OCI-M1 (cell line): ENCODE data around the gene CRB1.

Experiments
- DNase-seq: peaks from one replicate; lab custom pipeline; 2025; lab: John Stamatoyannopoulos, UW

Gene CRB1

GRCh38 chr1:197268012-197268411 is at the start of gene CRB1:
CRB1 (plus strand) TSS chr1:197268252; CDS start chr1:197268413, 161 bp downstream.
- no peak for DNase-seq

GRCh38 chr1:197218857-197219256 is 49.2 kb upstream of the CRB1 start:
- DNase-seq: peak; percentile 13

GRCh38 chr1:197222025-197222685 is 45.9 kb upstream of the CRB1 start:
- DNase-seq: no peak

GRCh38 chr1:197222780-197223179 is 45.3 kb upstream of the CRB1 start:
- no peak for DNase-seq

- DNase-seq: peak; percentile 61
Measured at GRCh38 chr1:197224160-197224559, 43.9 kb upstream of the CRB1 start.

- DNase-seq: no peak
Measured at GRCh38 chr1:197225611-197226010, 42.4 kb upstream of the CRB1 start.

GRCh38 chr1:197234581-197234980 is 33.5 kb upstream of the CRB1 start:
- DNase-seq: peak; percentile 17

- DNase-seq: no peak
Measured at GRCh38 chr1:197235355-197235754, 32.7 kb upstream of the CRB1 start.

- no peak for DNase-seq
Measured at GRCh38 chr1:197247465-197247864, 20.6 kb upstream of the CRB1 start.

GRCh38 chr1:197249324-197249723 is 18.7 kb upstream of the CRB1 start:
- DNase-seq: no peak

- peak; percentile 56 for DNase-seq
Measured at GRCh38 chr1:197250616-197251015, 17.4 kb upstream of the CRB1 start.

- no peak for DNase-seq
Measured at GRCh38 chr1:197252973-197253372, 15.1 kb upstream of the CRB1 start.

GRCh38 chr1:197254866-197255265 is 13.2 kb upstream of the CRB1 start:
- DNase-seq: no peak

GRCh38 chr1:197264936-197265567 is 3.0 kb upstream of the CRB1 start:
- DNase-seq: no peak

- DNase-seq: peak; percentile 73
Measured at GRCh38 chr1:197269053-197269452, 1.0 kb downstream of the CRB1 start.

- DNase-seq: no peak
Measured at GRCh38 chr1:197272791-197273190, 4.7 kb downstream of the CRB1 start.

- no peak for DNase-seq
Measured at GRCh38 chr1:197277166-197277565, 9.1 kb downstream of the CRB1 start.

- no peak for DNase-seq
Measured at GRCh38 chr1:197284325-197284724, 16.3 kb downstream of the CRB1 start.

GRCh38 chr1:197284966-197285365 is 16.9 kb downstream of the CRB1 start:
- no peak for DNase-seq

- DNase-seq: no peak
Measured at GRCh38 chr1:197285526-197286205, 17.6 kb downstream of the CRB1 start.

GRCh38 chr1:197286634-197287033 is 18.6 kb downstream of the CRB1 start:
- DNase-seq: no peak

- no peak for DNase-seq
Measured at GRCh38 chr1:197287863-197288262, 19.8 kb downstream of the CRB1 start.

- no peak for DNase-seq
Measured at GRCh38 chr1:197302775-197303174, 34.7 kb downstream of the CRB1 start.
